GM18507 (cell line): ENCODE data around the gene POLR3E.
"Not testable (repeated sequence)": the region's sequence is repeated elsewhere in the genome, so short reads cannot be mapped to it uniquely, and the experiment has no call there.

Source experiments
- DNase-seq: peaks from one replicate; pipeline ENCODE4 v3.0.0; 2011; ENCODE audit warnings: low read depth; ENCODE audit not compliant: insufficient read length; ENCODE audit errors: extremely low spot score
- FAIRE-seq: peaks from 2 replicates; lab custom pipeline; 2011; peaks lifted over from hg19 to GRCh38; lab: Jason Lieb, UNC

POLR3E gene

DNA sequence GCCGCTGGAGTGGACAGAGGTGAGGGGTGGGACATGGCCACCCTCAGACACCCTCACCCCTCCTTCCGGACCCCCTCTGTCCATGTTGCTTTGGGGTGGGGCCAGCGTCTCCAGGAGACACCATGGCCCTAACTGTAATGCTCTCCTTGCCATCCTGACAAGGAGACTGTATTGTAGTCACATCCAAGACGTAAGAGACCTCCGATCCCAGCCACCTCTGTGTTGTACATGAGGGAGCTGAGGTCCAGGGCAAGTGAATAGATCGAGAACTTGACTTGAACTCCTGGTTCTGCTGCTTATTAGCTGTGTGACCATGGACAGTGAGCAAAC is 30.2 kb downstream of the POLR3E start:
- DNase-seq (no peak), FAIRE-seq (no peak)

DNA sequence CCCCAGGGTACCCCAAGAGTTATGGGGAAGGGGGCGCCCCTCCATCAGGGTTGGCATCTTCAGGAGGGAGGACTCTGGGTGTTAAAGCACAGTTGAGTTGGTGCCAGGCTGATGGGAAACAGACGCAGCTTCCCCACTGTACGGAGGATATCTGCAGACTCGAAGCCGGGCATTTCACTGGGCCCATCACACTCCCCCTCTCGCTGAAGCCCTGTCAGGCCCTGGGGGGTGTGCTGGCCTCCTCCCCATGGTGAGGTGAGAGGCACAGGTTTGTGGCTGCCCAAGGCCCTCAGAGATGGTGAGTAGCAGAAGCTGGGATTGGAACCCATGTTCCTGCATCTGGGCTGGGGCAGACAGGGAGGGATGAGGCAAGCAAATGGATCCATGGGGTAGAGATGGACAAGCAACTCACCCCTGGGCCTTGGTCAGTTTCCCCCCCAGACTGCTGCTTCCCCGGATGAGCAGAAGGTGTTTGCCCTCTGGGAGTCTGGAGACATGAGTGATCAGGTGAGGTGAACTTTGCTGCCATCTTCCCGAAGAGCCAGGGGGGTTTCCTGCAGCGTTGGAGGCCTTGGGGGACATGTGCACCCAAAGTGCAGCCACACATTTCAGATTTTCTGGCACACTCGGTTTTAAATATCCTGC is 31.0 kb downstream of the POLR3E start:
- DNase-seq (no peak), FAIRE-seq (no peak)

DNA sequence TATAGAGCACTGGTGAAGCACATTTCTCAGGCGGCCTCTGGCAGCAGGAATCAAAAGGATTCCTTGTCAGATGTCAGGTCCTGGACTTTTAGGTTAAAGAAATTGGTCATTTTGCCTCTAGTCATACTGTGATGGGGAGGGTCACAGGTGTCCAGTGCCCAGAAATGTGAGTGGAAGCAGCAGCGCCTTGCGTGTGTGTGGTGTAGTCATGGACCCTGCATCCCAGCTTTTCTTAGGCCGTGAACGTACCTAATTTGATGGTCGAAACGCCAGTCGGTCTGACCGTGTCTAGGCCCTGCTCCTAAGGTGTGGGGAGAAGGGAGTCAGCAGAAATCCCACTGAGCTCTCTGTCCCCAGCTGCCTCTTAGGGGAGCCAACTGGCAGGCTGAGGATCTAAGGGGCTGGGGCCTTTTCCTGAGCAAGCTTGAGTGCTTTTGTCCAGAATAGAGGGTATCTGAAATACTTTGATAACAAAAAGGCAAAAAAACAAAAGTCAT is 32.0 kb downstream of the POLR3E start:
- DNase-seq, result no peak

DNA sequence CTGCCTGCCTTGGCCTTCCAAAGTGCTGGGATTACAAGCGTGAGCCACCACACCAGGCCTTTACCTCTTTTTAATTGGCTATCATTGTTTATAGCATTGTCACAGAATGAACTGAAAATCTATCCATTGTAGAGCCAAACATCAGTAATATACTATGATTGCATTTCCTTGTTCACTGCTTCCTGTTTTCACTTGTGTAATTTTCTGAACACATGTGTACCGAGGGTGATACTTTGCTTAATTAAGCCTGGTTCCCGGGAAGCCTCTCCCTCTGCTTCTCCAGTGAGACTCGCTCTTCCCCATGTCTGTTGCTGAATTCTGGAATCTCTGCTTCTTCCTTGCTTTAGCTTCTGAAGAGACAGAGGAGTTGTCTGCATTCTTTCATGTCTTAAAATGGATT is 33.1 kb downstream of the POLR3E start:
- no peak for DNase-seq
- FAIRE-seq, result no peak

More for the DNA sequence above, 32.0 kb downstream of the POLR3E start:
- FAIRE-seq, result no peak

DNA sequence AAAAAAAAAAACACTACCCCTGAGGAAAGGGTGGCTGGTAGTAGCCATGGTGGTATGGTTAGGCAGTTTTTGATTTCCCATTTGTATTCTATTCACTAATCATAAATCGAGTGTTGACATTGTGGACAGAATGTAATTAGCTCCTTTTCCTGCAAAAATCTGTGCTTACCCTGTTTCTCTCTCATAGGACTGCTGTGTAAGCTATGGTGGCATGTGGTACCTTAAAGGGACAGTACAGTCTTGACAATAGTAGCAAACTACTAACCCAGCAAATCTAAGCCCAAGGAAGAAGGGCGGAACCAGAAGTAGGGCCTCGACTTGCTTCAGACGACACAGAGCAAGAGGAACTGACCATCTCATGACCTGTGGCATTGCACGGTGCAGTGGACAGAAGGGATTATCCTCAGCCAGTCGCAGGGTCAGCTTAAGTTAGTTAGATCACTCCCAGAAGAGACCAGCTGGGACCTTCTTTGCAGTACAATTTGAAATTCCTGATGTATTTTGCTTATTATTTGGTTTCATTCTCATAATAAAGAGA is 36.3 kb downstream of the POLR3E start:
- DNase-seq (no peak), FAIRE-seq (no peak)

DNA sequence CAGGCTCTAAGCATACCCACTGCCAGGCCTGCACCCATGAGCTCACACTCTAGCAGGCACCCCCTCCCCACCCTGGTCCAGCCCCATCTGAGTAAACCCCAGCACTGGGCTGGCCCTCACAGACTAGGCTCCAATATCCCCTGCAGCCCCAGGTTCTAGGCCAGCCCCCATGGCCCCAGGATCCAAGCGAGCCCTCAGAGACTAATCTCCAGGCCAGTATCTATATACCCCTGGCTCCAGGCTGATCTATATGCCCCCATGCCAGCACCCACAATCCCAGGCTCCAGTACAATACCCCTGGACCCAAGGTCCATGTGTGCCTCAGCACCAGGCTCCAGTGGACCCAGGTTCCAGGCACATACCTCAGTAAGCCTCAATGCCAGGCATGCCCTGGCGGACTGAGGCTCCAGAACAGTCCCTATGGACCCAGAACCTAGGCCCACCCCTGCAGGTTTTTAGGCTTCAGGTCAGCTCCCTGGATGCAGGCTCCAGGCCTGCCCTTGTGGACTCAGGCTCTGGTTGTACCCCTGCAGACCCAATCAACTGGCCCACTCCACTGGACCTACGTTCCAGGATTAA is 38.5 kb downstream of the POLR3E start:
- DNase-seq, result no peak
- no peak for FAIRE-seq

DNA sequence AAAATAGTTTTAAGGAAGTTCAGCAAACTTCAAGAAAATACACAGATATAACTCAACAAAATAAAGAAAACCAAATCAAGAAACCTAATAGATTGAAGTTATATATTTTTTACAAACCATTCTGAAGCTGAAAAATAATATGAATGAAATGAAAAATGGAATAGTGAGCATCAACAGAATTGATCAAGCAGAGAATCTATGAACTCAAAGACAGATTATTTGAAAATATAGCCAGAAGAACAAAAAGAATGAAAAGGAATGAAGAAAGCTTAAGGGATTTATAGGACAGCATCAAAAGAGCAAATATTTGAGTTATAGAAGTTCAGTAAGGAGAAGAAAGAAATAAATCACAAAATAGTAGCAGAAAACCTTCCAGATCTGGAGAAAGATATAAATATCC is 39.4 kb downstream of the POLR3E start:
- DNase-seq (no peak), FAIRE-seq (no peak)

DNA sequence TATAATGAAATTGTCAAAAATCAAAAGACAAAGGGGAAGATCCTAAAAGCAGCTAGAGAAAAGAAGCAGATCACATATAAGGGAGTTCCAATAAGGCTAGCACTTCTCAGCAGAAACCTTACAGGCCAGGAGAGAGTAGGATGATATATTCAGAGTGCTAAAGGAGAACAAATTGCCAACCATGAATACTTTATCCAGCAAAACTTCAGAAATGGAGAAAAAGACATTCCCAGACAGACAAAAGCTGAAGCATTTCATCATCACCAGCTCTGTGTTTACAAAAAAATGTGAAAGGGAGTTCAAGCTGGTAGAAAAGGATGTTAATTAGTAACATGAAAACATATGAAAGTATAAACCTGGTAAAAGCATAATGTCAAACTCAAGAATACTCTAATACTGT is 39.8 kb downstream of the POLR3E start:
- DNase-seq (no peak), FAIRE-seq (peak; percentile 18)

DNA sequence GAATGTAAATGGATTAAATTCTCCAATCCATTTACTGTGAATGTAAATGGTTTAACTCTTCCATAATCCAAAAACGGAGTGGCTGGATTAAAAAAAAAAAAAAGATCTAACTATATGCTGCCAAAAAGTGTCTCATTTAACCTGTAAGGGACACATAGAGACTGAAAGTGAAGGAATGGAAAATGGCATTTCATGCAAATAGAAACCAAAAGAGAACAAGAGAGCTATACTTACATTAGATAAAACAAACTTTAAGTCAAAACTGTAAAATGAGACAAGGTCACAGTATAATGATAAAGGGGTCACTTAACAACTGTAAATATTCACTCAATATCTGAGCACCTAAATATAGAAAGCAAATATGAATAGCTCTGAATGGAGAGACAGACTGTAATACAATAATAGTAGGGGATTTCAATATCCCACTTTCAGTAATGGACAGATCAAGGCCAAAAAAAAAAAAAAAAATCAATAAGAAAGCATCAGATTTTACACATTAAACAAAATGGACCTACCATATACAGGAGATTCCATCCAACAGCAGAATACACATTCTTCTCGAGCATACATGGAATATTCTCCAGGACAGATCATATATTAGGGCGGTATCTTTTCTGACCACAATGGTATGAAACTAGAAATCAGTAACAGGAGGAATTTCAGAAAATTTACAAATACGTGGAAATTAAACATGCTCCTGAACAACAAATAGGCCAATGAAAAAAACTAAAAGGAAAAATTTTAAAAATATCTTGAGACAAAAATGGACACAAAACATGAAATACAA is 40.8 kb downstream of the POLR3E start:
- DNase-seq, result no peak
- FAIRE-seq, result no peak

DNA sequence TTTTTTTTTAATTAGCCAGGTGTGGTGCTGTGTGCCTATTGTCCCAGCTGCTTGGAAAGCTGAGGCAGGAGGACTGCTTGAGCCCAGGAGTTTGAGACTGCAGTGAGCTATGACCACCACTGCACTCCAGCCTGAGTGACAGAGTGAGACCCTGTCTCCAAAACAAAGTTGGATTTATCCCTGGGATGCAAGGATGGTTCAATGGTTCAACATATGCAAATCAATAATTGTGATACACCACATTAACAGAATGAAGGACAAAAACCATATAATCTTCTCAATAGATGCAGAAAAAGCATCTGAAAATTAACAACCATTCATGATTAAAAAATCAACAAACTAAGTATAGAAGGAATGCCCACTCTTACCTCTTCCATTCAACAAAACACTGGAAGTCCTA is 43.7 kb downstream of the POLR3E start:
- DNase-seq (no peak), FAIRE-seq (no peak)

DNA sequence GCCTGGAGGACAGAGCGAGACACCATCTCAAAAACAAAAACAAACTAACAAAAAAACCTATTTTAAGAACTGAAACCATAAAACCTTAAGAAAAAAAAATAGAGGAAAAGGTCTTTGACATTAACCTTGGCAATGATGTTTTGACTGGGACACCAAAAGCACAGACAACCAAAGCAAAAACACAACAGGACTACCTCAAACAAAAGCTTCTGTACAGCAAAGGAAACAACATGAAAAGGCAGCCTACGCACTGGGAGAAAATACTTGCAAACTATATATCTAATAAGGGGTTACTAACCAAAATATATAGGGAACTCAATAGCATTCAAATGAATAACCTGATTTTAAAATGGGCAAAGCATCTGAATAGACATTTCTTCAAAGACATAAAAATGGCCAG is 44.9 kb downstream of the POLR3E start:
- DNase-seq, result no peak
- no peak for FAIRE-seq

DNA sequence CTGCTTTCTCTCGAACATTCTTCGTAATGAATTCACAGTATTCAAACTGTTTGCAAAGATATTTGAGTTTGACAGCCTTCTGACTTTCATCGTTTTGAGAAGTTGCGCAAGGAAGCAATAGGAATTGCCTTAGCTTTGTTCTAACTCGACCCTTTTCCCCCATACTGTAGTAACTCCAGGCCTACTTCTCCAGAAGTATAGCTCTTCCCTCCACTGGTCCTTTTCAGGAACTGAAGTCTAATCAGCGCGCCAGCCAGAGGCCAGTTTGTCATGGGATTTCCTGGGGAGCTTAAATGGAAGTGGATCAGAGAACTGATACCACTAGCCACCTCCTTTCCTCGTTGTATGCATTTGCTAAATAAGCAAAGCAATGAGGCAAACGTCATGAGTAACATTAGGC is 49.3 kb downstream of the POLR3E start:
- no peak for DNase-seq
- FAIRE-seq, result no peak

DNA sequence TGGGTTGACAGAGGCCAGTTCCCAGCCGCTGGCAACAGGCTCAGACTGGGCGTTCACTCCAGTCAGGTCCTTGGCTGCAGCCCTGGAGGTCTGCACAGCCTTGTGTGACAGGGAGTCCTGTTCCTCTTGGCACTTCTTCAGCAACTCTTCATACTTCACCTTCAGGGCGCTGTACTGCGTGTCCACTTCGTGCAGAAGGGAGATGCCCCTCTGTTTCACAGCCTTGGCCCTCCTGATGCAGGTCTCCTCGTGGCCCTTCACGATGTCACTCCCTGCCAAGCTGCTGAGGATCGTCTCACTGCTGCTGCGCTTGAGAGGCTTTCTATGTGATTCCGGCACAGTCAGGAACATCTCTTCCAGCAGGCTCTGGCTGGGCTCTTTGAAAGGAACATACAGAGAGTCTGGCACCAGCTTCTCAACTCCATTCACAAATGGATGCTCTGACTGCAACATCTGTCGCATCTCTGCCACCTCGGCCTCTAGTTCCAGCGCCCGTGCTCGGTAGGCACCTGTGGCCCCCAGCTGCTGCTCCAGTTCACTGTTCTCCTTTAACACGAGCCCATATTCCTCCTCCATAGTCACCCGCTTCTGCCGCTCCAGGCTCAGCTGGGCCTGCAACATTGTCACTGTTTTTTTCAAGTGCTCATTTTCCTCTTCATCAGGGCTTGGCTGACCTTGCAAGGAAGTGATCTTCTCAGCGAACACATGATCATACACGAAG is 50.1 kb downstream of the POLR3E start:
- FAIRE-seq (no peak), DNase-seq (no peak)

DNA sequence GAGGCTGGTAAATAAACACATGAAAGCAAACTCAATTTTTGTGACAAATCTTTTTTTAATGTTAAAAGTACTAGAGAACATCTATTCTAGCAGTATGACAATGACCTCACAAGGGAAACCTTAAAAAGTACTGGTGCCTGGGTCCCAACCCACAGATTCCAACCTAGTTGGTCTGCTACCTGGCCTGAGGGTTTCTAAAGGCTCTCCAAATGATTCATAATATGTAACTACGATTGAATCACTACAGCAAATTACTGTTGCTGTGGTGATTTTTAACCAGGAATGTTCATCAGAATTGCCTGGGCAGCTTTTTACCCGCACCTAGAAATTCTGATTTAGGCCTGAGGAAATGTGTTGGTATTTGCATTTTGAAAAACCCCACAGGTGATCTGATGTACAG is 51.1 kb downstream of the POLR3E start:
- FAIRE-seq, result no peak

DNA sequence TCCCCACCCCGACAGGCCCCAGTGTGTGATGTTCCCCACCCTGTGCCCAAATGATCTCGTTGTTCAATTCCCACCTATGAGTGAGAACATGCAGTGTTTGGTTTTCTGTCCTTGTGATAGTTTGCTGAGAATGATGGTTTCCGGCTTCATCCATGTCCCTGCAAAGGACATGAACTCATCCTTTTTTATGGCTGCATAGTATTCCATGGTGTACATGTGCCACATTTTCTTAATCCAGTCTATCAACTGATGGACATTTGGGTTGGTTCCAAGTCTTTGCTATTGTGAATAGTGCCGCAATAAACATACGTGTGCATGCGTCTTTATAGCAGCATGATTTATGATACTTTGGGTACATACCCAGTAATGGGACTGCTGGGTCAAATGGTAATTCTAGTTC is 53.8 kb downstream of the POLR3E start:
- FAIRE-seq, DNase-seq: not testable (repeated sequence)

More for the DNA sequence above, 51.1 kb downstream of the POLR3E start:
- DNase-seq, result no peak

DNA sequence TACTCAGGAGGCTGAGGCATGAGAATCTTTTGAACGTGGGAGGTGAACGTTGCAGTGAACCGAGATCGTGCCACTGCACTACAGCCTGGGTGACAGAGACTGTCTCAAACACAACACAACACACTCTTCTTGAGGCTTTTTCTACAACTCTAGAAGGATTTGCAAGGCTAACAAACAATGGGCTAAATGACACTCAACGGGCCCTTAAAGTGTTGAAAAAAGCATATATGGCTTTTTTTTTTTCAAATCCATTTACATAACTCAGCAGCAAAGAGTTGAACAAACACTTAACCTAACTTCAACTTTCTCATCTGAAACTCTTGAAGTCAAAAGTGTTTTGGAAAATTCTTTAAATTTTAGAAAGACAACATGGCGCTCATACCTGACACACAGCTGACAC is 54.9 kb downstream of the POLR3E start:
- no peak for FAIRE-seq
- no peak for DNase-seq

DNA sequence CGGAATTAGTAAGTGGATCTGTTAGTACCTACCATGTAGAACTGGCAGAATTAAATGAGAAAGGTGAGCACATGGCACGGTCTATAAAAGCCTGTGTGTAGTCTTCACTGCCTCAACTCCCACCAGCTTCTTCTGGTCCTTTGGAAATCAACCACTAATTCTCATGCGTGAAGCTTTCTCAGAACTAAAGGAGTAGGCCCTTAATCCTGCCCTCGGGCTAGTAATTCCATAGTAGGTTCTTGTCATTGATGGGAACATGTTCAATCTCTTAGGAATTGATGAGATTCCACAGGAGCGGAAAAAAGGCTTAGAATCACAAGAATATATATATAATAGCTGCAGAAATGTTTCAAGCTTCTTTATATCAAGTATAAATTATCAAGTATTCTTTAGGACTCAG is 55.5 kb downstream of the POLR3E start:
- no peak for DNase-seq
- FAIRE-seq, result no peak

DNA sequence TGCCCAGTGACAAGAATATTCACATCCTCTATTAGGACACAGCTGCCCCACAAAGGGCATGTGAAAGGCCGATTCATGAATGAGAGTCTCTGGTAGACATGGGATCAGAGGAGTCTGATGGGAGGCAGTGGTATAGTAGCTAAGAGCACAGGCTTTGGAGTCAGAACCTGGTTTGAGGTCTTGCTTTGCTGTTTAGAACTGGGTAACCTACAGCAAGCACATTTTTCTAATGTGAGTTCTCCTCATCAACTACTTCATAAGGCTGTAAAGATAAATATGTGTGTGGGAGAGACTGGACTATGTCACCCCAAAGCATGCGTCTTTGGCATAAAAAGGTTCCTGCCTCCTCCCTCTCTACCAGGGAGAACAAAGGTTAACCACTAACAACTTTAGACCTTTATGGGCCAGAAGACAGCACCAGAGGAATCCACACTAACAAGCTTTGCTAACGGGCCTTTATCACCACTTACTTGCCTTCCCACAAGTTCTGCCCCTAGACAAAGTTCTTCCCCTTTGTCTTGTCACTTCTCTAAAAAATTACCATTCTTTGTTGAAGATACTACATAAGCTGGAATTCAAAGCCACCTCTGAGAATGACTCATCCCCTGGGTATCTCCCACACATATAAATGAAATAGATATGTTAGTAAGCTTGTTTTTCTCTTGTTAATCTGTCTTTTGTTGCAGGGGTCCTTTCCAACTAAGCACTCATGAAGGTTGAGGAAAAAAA is 56.1 kb downstream of the POLR3E start:
- FAIRE-seq (peak; percentile 78), DNase-seq (no peak)

DNA sequence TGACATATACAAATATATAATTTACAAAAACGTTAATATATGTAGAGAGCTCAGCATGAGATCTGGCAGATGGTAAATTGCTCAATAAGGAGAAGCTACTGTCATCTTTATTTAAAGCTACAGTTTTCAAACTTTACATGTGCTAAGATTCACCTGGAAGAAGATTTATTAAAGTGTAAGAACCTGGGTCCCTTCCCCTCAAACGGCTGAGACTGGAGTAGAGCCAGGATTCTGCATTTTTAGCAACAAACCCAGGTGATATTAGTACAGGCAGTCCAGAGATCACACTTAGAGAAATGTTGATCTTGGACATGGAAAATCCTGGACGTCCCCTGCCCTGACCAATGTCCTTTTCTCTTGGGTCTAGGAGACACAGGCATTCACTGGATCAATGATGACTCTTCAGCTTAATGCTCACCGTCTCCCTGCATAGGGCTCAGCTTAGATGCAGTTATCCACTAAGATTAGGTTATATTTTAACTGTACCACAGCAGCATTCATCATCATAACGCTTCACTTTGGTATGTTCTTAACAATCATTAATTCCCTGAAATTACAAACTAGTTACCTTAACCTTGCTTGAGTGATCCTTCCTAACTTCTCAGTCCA is 56.8 kb downstream of the POLR3E start:
- FAIRE-seq (peak; percentile 9), DNase-seq (no peak)
